NCI-H2196 (cell line): ENCODE data around the gene EMC10.
A peak's percentile ranks its signal among the peaks of the same experiment; 100 is the strongest.
"Not testable (repeated sequence)": the region's sequence is repeated elsewhere in the genome, so short reads cannot be mapped to it uniquely, and the experiment has no call there.

ENCODE experiments used
- DNase-seq: peaks from one replicate; lab custom pipeline; 2025; ENCODE audit not compliant: unreplicated experiment; lab: John Stamatoyannopoulos, UW

Gene EMC10

GRCh38 chr19:50450369-50451222 is 25.7 kb upstream of the EMC10 start:
- no peak for DNase-seq

GRCh38 chr19:50451223-50451534 is 25.1 kb upstream of the EMC10 start:
- no peak for DNase-seq

GRCh38 chr19:50453243-50453642 is 23.1 kb upstream of the EMC10 start:
- no peak for DNase-seq

DNA sequence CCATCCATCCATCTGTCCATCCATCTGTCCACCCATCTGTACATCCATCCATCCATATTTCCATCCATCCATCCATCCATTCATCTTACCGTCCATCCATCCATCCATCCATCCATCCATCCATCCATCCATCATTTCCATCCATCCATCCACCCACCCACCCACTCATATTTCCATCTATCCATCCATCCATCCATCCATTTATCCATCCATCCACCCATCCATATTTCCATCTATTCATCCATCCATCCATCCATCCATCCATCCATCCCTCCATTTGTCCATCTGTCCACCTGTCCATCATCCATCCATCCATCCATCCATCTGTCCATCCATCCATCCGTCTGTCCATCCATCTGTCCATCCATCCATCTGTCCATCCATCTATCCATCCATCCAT is 20.3 kb upstream of the EMC10 start:
- no peak for DNase-seq

- DNase-seq: no peak
Observed at GRCh38 chr19:50457300-50457699, 19.0 kb upstream of the EMC10 start.

DNA sequence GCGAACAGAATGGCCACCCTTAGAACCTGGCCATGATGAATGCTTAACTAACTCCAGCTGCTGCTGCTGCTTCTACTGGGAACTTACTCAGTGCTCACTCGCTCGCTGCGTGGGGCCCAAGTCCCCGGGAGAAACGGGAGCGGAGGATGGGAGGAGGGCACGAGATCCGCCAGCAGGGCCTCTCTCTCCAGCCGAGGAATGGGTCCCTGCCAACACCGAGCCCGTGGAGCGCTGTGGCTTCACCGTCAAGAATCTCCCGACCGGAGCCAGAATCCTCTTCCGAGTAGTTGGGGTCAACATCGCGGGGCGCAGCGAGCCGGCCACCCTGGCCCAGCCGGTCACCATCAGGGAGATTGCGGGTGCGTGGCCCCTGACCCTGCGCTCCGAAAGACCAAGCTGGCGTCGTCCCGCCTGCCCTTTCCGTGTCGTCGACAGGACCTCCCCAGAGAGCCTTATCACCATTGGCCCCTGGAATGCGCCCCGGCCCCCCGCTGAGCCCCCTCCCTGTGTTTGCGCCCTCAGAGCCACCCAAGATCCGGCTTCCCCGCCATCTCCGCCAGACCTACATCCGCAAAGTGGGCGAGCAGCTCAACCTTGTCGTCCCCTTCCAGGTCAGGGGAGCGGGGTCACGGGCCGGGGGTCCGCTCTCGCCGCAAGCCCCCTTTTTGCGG is 17.8 kb upstream of the EMC10 start:
- no peak for DNase-seq

DNA sequence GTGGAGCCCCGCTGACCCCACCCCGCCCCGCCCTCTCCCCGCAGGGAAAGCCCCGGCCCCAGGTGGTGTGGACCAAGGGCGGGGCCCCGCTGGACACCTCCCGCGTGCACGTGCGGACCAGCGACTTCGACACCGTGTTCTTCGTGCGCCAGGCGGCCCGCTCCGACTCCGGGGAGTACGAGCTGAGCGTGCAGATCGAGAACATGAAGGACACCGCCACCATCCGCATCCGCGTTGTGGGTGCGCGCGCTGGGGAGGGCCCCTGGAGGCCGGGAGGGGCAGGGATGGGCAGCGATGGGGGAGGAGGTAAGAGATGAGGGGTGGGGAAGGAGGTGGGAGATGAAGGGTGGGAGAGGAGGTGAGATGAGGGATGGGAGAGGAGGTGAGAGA is 17.2 kb upstream of the EMC10 start:
- no peak for DNase-seq

DNA sequence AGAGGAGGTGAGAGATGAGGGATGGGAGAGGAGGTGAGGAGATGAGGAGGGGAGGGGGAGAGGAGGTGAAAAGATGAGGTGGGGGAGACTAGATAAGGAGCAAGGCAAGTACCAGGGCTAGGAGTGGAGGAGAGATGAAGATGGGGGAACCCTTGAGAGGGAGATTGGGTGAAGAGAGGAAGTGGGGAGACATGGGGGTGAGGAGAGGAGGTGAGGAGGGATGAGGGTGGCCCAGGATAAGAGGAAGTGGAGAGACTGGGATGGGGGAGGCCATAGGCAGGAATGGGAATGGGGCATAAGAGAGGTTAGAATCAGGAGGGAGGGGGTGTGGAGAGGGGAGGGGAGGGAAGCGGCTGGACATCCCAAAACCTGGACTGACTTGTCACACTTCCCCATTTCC is 16.7 kb upstream of the EMC10 start:
- DNase-seq: no peak

GRCh38 chr19:50460161-50460765 is 16.0 kb upstream of the EMC10 start:
- no peak for DNase-seq

DNA sequence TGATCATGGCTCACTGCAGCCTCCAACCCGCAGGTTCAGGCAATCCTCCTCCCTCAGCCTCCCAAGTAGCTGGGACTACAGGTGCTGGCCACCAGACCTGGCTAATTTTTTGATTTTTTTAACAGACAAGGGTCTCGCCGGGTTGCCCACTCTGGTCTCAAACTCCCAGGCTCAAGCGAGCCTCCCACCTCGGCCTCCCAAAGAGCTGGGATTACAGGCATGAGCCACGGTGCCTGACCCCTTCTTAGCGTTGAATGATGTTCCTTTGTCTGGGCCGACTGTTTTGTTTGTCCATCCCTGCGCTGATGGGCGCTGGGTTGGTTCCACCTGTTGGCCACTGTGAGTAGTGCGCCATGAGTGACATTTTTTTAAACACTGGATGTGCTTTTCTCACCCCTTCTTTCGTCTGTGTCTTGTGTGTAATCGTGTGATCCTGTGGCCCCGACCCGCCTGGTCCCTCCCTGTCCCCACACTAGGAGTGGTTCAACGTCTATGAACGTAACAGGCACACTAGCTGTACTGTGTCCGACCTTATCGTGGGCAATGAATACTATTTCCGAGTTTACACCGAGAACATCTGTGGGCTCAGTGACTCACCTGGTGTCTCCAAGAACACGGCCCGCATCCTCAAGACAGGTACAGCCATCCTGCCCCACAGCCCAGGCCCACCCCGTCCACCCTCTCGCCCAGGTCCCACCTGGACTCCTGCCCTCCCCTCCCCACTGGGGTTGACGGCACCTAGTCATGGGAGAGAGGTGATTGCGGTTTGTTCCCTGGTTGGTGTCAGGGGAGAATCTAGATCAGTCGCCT is 15.0 kb upstream of the EMC10 start:
- peak; percentile 68 for DNase-seq

DNA sequence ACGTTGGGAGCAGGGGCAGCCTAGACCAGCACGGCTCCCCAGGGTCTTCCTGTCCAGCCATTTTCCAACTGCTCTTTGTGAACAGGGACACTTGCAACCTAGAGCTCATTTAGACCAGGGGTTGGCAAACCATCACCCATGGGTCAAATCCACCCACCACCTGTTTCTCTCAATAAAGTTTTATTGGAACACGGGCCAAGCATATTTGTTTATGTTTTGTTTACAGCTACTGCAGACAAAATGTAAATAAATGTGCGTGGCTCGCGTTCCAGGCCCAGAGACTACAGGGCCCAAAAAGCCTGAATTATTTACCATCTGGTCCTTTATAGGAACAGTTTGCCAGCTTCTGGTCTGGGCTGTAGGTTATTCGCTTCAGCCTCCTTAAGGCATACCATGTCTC is 13.3 kb upstream of the EMC10 start:
- DNase-seq: no peak

GRCh38 chr19:50464348-50464747 is 12.0 kb upstream of the EMC10 start:
- DNase-seq: no peak

GRCh38 chr19:50465000-50465399 is 11.3 kb upstream of the EMC10 start:
- no peak for DNase-seq

DNA sequence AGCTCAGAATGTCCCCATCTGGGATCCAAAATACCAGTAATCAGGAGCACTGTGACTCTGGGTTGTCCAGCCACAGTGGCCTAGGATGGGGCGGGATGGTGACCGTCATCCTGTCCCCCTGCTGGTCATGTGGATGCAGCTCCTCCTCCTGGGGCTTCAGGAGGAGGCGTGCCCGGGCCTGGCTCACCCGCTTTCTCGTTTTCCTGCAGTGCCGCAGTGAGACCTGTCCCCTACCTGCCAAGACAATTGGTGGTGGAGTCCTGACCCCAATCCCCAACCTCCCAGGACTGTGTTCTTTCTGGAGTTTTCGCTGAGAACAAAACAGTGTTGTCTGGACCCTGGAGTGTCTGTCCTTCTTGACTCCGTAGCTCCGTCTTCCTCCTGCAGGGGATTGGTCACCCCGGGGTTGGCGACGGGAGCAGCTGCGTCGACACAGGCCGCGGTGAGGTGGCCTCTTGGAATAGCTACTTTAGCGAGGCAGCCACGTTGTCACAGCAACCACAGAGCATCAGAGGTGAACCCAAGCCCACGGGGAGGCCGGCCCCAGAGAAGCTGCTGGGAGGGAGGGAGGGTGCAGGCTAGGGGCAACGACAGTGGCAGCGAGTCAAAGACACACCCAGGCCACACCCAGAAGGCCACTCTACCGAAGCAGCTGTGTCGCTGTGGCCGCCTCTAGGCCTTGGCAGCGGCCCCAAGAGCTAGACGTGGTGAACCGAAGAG is 10.2 kb upstream of the EMC10 start:
- DNase-seq: peak; percentile 76

- no peak for DNase-seq
Observed at GRCh38 chr19:50466706-50467039, 9.6 kb upstream of the EMC10 start.

GRCh38 chr19:50467566-50467965 is 8.7 kb upstream of the EMC10 start:
- DNase-seq: no peak

DNA sequence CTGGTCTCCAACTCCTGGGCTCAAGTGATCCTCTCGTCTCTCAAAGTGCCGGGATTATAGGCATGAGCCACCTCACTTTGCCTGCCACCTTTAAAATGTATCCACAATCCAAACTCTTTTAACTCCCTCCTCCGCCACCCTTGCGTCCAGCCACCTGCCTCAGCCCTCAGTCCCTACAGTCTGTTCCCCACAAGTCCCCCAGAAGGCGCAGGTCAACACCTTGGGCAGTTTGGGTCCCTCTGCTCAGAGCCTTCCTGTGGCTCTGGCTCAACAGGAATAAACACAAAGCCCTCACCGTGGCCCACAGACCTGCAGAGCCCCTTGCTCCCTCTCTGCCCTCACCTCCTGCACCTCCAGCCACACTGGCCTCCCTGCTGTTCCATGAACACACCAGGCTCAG is 7.5 kb upstream of the EMC10 start:
- DNase-seq: no peak

GRCh38 chr19:50473336-50473735 is 3.0 kb upstream of the EMC10 start:
- not testable (repeated sequence) for DNase-seq

DNA sequence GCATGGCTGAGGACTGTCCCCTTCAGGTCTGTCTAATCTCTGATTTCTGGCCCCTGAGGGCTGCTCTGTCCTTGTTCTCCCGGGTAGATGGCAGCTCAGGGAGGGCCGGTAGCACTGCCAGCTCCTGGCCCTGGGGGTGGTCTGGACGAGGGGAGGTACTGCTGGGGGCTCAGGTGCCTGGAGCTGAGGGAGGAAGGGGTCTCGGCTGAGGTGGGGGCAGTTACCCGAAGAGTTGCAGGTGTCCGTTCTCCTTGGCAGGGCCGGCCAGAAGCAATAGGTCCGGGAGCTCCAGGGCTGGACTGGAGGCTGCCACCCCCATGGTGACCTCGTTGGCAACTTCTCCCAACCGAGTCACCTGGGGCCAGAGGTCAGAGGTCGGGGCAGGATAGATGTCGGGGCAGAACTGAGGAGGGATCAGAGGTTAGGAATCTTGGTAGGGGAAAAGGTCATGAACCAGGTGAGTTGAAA is 1.2 kb upstream of the EMC10 start:
- no peak for DNase-seq

DNA sequence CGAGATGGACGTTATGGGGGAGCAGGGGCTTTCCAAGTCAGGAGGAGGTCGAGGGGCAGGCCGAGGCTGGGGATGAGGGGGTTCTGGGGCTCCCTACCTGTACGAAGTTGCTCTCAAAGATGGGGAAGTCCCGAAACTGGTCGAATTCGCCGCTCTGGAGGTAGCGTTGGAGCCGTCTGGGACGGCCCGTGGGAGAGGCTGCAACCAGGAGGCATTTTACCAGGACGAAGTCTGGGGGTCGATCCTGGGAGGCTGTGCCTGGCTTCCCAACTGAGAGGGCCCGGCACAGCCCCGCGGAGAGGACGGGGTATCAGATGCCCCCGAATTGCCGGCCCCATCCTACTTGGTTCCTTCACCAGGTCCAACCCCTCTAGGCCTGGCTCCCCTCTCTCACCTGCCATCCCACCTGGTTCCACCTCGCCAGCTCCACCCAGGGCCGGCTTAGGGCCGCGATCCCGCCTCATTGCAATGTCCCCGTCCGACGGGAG is 527 bp upstream of the EMC10 start:
- no peak for DNase-seq

GRCh38 chr19:50476907-50477238 is 566 bp downstream of the EMC10 start:
- DNase-seq: no peak
